HG02885 (cell line): ENCODE results near the gene PI16.

Experiments
- ATAC-seq: cut with Tn5 transposase; IDR thresholded peaks from one replicate; pipeline ENCODE4 v1.9.1; 2021; ENCODE audit warnings: mild to moderate bottlenecking; ENCODE audit not compliant: unreplicated experiment, poor library complexity

PI16 gene, protein sequence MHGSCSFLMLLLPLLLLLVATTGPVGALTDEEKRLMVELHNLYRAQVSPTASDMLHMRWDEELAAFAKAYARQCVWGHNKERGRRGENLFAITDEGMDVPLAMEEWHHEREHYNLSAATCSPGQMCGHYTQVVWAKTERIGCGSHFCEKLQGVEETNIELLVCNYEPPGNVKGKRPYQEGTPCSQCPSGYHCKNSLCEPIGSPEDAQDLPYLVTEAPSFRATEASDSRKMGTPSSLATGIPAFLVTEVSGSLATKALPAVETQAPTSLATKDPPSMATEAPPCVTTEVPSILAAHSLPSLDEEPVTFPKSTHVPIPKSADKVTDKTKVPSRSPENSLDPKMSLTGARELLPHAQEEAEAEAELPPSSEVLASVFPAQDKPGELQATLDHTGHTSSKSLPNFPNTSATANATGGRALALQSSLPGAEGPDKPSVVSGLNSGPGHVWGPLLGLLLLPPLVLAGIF

DNA sequence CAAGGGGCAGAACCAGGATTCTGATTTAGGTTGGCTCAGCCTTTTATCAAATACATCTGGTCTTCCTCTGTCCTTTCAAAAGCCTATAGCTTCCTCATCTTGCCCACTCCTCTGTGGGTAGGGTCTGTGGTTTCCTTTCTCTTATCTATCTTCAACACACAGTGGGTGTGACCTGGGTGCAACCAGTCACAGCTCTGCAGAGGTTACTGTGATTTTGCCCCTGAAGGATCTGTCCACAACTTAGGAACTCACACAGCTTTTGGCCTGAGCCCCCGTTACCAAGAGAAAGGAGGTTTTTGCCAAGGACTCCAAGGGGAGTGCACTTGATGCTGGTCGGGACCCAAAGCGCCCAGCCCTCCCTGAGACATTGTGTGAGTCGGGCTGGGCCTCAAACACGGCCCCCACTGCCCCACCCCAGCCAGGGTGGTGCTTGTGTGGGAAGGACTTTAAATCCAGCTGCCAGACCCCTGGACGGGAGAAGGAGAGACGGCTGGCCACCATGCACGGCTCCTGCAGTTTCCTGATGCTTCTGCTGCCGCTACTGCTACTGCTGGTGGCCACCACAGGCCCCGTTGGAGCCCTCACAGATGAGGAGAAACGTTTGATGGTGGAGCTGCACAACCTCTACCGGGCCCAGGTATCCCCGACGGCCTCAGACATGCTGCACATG is at the start of gene PI16:
PI16 (plus strand) TSS at position 477 of the 670 bp plus-strand sequence; CDS start at position 500, 23 bp downstream.
- ATAC-seq: no peak

DNA sequence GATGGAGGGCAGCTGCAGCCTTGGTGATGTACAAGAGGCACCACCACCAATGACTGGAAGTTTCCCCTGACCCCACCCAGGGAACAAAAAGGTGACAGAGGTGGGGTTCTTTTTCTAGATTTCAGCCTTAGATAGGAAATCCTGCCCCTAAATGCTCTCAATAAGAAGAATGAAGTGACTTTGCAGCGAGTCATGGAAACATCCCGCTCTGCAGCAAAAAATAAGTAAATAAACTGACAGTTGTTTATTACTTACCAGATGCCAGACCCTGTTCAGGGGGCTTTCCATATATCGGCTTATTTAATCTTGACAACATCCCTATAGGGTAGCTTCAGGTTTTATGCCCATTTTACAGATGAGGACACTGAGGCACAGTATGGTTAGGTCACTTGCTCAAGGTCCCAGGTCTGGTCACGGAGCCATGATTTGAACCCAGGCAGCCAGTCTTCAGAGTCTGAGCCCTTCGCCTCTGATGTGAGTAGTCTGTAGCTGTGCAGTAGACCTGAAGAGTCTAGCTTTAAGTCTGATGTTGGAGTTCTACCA is 49.6 kb upstream of the PI16 start:
- ATAC-seq: no peak

DNA sequence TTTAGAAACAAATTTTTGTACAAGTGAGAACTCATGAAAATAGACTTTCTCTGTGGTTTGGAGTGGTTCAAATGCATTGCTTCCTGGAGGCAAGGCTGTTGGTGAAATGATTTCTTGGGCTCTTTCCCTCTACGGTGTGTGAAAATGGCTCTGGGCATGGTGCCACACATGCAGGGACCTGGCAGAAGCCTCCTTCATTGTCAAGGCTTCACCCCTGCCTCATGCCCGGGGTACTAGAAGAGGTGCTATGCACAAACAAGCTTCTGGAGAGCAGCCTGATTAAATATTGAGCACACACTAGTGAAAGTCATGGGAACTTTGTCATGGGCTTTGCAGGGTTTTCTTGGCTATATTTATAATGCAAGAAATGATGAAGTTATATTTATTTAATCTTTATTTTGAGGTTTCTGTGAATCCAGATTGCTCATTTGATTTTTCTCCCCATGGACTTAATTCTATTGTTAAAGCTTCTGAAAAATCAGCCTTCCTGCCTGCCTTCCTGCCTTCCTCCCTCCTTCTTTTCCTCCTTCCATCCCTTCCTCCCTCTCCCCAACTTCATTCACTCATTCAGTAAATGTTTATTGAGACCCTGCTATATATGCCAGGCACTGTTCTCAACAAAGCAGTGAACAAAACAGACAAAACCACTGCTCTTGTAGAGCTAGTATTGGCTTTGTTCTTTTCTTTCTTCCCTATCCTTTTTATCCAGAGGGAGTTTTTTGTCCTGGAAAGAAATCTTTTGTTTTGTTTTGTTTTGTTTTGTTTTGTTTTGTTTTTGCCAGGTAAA is 47.8 kb upstream of the PI16 start:
- ATAC-seq: no peak

DNA sequence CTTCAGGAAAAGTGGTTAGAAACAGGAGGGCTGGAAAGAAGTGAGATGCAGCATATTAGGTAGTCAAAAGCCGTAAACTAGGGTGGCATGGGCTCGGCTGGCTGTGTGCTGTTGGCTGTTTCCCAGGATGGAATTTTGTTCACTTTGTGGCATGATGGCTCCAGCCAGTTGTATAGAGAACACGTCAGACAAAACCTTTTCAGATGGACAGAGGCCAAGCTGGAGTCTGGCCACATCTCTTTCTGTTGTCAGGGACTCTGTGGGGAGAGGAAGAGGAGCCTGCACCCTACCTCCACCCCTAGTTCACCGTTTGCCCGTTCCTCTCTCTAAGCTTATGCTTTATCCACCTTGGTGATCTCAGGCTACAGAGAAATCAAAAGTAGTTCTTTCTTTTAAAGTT is 46.8 kb upstream of the PI16 start:
- no peak for ATAC-seq

DNA sequence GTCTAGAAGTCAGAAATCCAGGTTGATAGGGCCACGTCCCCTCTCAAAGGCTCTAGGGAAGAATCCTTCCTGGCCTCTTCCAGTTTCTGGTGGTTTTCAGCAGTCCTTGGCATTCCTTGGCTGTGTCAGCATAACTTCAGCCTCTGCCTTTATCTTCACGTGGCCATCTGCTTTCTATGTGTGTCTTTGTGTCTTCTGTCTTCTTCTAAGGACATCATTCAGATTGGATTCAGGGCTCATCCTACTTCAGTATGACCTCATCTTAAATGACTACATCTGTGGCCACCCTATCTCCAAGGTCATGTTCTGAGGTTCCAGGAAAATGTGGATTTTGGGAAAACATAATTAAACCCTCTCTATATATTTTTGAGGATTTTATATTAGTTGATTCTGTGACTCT is 45.8 kb upstream of the PI16 start:
- no peak for ATAC-seq

DNA sequence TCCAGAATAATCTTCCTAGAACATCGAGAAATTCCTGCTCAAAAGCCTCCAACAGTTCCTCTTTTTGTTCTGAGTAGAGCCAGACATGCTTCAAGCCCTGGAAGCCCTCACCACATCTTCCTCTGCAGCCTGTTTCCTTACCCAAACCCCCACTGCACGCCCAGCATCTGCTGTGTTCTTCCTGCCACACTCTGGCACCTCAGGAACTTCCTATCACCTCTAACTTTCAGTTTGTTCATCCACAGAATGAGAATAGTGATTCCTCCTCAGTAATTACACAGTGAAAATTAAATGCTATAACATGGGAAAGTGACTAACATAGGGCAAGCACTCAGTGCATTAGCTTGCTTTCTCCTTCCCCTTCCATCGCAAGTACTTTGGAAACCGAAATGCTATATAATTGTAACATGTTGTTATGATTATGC is 42.5 kb upstream of the PI16 start:
- ATAC-seq: no peak

DNA sequence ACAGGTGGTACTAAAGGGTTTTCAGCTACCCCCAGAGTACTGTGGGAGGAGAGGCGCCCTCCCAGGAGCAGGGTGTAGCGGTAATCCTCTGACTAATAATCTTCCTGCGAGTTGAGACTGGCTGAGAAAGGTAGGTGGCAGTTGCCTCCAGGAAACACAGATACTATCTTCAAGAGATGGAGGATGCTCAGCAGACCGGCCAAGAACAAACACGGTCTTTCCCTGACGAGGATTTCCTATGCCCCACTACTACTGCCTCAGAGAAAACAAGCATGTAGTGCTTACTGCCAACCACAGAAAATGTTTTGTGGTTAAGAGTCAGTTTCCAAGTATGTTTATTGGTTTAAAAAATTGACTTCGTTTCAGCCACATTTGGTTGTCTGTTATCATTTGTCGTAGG is 42.0 kb upstream of the PI16 start:
- ATAC-seq: peak; percentile 84

DNA sequence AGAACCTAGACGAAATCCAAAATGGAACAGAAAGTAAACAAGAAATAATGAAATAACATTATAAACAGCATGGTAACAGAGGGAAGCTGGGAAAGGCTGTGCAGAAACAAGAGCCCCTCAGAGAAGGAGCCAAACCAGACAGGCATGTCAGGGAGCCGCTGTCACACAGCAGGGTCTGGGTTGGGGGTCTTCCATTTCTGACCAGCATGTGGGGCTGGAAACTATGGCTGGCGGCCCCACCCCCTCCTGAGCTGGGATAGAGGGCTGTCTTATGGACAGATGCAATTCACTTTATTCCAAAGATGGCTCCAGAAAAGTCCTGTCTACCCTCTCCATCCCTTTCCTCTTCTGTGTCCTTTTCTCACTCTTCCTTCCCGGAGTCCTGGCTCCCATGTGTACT is 41.5 kb upstream of the PI16 start:
- no peak for ATAC-seq

DNA sequence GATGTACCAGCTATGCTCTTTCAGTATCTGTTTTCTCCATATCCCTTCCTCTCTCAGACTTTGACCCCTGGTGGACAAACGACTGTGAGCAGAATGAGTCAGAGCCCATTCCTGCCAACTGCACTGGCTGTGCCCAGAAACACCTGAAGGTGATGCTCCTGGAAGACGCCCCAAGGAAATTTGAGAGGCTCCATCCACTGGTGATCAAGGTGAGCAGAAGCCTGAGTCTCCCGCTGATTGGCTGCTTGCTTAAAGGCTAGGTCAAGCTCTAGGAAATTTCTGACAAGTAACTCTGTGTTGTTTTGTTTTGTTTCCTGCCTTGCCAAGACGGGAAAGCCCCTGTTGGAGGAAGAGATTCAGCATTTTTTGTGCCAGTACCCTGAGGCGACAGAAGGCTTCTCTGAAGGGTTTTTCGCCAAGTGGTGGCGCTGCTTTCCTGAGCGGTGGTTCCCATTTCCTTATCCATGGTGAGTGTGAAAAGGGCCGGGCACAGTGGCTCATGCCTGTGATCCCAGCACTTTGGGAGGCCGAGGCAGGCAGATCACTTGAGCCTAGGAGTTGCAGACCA is 40.2 kb upstream of the PI16 start:
- ATAC-seq: no peak

DNA sequence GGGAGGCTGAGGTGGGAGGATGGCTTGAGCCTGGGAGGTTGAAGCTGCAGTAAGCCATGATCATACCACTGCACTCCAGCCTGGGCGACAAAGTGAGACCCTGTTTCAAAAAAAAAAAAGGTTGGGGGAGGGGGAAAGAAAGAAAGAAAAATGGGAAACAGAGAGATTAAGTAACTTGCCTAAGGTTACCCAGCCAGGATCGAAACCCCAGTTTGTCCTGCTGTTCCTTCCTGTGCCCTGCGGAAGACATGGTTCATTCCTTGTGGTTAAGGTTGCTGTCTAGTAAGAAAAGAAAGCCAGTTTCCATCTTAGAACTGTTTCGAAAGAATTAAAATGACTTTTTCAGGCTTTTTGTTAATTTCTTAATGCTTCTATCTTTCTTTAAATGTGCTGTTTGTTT is 38.9 kb upstream of the PI16 start:
- no peak for ATAC-seq

DNA sequence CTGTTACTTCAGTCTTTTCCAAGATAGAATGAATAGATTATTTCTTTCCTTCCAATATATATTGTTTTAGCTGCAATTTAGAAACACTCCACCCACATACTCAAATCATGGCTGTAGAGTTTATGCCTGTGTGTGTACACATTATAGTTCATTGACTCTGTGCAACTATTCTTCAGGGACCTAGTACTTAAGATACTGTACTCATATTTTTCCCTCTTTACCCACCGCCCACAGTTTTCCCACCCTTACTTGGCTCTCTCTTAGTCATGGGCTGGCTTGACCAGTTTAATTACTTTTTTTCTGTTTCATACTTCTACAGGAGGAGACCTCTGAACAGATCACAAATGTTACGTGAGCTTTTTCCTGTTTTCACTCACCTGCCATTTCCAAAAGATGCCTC is 38.4 kb upstream of the PI16 start:
- no peak for ATAC-seq

DNA sequence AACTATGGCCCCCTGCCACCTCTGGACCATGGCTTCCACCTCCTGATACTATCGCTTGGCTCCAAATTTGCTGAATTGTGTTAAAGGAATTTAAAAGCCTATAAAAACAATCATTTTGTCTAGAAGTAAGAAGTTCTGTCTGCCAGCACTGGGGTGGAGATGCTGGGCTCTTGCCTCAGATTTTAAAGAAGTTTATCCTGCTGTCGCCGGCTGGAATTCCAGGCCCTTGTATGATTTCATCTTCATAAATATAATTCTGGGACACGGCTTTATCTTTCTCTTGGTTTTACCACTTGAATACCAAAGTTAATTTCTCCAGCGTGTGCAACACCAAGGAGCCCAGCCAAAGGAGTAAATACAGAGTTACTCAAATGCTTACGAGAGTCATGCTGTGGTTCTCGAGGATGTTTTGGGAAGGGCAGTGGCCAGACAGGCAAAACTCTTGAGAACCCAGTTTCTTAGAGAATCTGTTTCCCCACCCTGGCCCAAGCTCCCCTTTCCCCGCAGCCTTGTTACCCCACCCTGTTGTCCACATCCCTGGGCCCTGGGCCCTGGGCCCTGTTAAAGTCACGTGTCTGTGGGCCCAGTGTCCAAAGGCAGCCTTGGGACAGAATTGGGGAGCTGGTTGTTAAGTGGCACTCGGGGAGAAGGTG is 36.9 kb upstream of the PI16 start:
- ATAC-seq: no peak

DNA sequence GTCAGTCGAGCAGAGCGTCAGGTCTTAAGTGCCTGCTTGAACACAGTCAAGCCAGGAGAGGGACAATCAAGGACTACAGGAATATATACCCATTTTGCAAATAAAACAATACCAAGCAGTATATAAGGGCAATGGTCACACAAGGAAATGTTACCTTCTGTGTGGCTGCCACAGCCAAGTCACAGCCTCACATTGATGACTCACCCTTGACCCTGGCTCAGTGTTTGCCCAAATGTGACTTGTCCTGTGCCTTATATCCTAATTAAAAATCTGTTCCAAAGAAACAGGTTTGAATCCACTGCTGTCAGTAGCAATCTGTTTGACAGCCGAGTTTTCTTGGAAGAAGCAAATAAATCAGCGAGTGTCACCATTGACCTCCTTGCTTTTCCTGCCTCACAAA is 34.5 kb upstream of the PI16 start:
- no peak for ATAC-seq

DNA sequence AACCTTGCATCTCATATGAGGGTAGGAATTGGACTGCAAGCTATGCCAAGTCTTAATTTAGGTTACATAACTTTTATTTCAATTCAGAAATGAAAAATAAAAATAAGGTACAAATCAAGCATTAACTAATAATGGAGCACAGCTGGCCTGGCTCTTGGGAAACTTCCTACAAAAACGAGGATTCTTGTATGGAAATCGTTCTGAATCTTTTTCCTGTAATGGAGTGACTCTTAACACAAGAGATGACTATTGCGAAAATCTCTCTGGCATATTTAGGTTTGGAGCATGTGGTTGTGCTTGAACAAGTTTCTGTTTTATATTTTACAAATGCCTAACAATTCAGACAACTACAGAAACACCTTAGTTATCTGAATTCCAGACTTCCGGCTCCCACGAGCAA is 34.0 kb upstream of the PI16 start:
- ATAC-seq: no peak

DNA sequence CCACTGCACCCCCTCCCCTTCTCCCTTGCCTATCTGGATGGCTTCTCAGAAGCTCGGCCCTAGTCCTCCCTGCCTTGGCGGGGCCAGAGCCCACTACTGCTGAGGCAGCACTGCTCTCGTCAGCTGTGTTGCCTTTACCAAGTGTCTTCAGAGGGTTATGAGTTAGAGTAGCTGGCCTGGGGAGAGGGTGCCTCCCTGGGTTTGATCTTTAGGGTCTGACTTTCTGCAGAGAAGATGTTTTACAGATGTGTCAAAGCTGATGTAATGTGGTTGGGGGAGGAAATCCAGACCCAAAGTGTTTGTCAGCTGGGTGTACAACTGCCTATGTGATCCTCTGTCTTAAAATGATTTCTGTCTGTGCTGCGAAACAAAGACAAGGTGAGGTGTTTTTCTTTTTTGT is 30.4 kb upstream of the PI16 start:
- ATAC-seq: no peak

DNA sequence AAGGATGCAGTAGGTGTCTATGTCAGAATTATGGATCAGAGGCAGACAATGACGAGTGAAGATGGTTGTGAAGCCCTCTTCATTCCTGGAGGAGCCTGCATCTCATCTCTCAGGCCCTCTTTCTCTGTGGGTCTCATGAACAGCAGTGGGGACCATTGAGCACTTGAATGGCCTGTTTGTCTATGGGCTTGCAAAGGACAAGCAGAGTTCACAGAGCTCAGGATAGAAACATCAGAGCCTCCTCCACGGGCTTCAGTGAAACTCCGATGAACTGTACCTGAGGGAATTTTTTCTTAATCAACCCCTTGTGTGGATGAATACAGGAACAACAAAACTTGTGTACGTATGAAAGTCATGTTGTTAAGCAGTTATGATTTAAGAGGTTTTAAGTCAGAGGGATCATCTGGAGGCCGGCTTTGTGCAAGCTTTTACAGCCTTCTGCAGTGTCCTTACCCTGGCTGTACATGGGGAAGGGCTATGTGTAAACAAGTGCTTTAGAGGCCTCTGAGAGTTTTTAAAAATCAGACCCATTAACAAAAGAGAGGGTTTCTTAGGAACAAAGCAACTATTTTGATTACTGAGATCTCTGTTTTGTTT is 29.7 kb upstream of the PI16 start:
- ATAC-seq: no peak

DNA sequence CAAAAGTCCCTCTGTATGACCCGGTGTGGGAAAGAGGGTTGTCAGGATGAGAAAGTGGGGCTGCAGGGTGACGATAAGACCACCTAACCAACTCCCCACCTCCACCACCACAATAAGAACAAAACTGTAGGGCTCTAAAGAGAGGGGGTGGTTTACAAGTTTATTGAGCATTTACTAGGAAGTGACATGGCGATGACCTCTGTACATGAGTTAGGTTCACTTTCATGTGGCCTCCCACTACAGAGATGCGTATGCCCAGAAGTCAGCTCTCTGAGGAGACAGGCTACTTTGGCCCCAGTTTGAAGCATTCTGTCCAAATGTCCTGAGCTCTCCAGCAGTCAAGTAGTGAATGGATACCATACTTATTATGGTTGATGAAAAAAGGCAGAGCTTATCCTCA is 28.7 kb upstream of the PI16 start:
- ATAC-seq: no peak

DNA sequence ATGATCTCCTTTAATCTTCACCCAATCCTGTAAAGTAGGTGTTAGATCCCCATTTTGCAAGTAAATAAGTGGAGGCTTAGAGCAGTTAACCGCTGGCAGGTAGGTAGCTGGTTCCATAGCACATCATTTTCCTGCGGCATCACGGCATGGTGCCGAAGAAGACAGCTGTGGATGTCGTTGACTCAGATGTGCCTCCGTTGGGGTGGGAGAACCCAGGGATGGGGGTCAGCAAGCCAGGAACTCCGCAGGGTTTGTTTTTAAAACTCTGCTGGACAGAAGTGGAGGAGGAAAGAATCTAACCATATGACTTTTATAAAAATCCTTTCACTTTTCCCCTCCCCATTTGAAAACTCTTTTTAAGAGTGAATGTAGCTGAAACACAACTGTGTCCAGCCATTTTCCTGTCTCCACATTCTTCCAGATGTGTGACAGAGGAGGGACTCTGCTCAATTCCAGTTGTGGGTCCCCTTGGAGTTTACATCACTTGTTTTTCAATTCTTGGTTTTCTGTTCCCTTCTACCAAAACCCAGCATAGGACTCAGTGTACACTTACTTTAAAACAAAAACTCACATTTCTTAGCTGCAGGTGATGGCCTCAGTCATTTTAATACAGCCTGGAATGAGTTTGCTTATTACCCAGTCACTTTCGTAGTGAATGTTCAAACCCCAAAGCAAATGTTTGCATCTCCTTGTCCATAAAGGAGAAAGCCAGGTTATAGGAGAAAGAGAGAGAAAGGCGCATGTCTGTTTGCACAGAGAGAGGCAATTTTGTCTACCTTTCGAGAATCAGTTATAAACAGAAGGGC is 27.6 kb upstream of the PI16 start:
- ATAC-seq: no peak
